Heart left ventricle (tissue), 13 donors: ENCODE results near the gene SLC10A7.

ENCODE experiments used
- CTCF ChIP-seq, 12 donors: fragments of 200-600 bp; sonication (generic) in 4 of 12; IDR thresholded peaks; one replicate each; pipeline versions ENCODE4 v1.5.0 to v1.8.0; 2018 to 2022; ENCODE audit warnings: antibody characterized with exemption in 12 of 12, mild to moderate bottlenecking in 5 of 12
- POLR2A ChIP-seq, 2 donors: fragments of 450-650 bp; IDR thresholded peaks; one replicate each; pipeline ENCODE4 v1.6.1; 2017; ENCODE audit warnings: antibody characterized with exemption in 2 of 2, mild to moderate bottlenecking in 2 of 2, moderate library complexity in 2 of 2
- donor health status: ischemic (EF 13 %, LVEDD 7.1; RV severe dilation, severe dysfunction).
- donor health status: DM: no; HTN: yes; CAD: no.
- donor health status: DM: no; HTN: no; CAD: no.
- donor health status: ischemic (EF 25% LVEDD 6.9; RV normal size, moderate dysfunction).
- donor health status: ischemic (EF 25% LVEDD 5.7; RV mildly dilated, moderate dysfunction).
- donor health status: ischemic (EF 35%, LVEDD 5.7; RV mildly dilated, moderate dysfunction).
- donor health status: nonischemic (EF 11% LVEDD 7.7; RV severe dilation, severe dysfunction).
- donor health status: DM: yes; HTN: yes; CAD: no.
- donor health status: PGD.
- donor health status: ischemic (EF 29% LVEDD 5.4; RV normal size, mild dysfunction).
- donor health status: nonischemic (EF 23%, LVEDD 6.1; RV moderate dilation, normal function).

- no peak for TF ChIP-seq CTCF (IDR thresholded peaks at IDR 0.05)
- TF ChIP-seq POLR2A (IDR thresholded peaks at IDR 0.05) = no peak
Observed at GRCh38 chr4:146212781-146213180, 309.0 kb downstream of the SLC10A7 start.
